NCI-H146 treated with DMSO at 0.1 percent for 48 hours (cell line): Measurements from ENCODE around the gene MORN4.
"Not testable (repeated sequence)": the region's sequence is repeated elsewhere in the genome, so short reads cannot be mapped to it uniquely, and the experiment has no call there.

Source experiments
- DNase-seq: peaks from one replicate; lab custom pipeline; 2025; ENCODE audit not compliant: unreplicated experiment; lab: John Stamatoyannopoulos, UW

MORN4 gene

DNA sequence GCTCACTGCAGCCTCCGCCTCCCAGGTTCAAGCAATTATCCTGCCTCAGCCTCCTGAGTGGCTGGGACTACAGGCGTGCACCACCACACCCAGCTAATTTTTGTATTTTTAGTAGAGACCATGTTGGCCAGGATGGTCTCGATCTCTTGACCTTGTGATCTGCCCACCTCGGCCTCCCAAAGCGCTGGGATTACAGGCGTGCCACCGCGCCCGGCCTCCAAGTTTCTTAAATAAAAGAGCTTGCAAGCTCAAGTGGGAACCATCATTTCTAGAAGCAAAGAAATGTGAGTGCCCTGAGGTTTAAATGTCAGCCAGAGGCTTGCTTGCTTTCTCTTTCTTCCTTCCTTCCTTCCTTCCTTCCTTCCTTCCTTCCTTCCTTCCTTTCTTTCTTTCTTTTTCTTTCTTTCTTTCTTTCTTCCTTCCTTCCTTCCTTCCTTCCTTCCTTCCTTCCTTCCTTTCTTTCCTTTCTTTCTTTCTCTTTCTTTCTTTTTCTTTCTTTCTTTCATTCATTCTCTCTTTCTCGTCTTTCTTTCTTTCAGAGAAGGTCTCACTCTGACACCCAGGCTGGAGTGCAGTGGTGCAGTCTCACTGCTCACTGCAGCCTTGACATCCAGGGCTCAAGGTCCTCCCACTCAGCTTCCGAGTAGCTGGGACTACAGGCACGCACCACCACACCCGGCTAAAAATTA lies 9.3 kb upstream of the MORN4 start:
- not testable (repeated sequence) for DNase-seq

DNA sequence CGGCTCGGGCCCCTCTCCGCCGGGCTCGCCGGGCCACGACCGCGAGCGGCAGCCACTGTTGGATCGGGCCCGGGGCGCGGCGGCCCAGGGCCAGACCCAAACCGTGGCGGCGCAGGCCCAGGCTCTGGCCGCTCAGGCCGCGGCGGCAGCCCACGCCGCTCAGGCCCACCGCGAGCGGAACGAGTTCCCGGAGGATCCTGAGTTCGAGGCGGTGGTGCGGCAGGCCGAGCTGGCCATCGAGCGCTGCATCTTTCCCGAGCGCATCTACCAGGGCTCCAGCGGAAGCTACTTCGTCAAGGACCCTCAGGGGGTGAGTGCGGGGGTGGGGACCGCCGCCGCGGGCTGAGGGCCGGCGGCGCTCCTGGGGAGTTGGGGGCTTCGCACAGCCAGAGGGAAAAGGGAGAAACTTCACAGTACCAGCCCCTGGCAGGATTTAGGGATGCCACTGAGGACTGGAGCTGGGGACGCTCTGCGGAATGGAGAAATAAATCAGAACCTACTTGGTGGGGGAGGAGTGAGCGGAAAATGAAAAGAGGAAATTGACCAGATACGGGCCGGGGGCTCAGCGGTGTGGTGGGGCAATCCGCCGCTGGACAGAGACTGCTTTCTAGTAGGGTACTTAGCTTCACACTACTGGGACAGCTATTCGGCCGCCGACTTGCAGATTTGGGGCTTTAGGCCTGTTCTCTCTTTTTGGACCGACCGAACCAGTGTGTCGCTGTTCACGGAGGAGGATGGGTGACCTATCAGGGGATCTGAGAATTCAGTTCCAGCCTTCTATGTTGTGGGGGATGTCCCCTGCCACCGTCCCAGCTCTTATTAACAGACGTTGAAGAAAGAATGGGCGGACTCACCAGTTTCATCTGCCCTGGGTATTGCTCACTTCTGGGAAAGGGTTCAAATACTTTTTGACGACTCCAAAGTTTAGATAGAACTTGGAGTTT lies 7.8 kb upstream of the MORN4 start:
- no peak for DNase-seq

DNA sequence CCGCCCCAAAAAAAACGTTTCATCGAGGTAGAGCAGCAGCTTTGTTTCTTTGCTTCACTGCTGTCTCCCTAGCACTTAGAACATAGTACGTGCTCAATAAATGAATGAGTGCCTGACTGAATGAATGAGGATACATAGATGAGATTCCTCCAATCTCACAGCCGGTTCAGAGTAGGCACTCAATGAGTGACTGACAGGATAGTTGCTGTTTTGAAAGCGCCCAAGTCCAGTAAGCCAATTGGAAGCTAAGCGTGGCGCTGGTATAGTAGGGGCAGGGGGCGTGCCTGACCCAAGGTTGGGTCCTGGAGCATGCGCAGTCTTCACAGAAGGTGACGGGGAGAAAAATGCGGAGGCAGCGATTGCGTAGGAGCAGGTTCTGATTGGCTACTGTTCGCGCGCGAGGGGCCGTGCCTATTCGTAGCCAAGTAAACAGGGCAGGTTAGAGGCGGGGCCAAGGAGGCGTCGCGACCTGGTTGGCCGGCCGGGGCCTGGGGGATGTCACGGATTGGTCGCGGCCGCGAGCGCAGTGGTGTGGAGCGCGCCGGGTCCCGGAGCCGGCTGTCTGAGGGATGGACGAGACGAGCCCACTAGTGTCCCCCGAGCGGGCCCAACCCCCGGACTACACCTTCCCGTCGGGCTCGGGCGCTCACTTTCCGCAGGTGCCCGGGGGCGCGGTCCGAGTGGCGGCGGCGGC lies 7.0 kb upstream of the MORN4 start, which contains the start of gene PI4K2A:
TSS of gene PI4K2A (plus strand) at position 498 of the 694 bp plus-strand sequence. CDS start at position 570, 72 bp downstream.
- peak; percentile 98 for DNase-seq

DNA sequence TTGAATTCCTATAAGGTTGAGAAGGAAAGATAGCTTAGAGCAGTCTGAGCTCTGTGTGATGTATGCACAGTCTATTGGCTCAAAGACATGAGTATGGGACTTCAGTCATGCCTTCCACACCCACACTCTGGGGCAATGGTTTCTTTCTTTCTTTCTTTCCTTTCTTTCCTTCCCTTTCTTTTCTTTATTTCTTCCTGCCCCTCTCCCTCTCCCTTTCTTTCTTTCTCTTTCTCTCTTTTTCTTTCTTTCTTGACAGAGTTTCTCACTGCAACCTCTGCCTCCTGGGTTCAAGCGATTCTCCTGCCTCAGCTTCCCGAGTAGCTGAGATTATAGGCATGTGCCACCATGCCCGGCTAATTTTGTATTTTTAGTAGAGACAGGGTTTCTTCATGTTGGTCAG lies 5.8 kb upstream of the MORN4 start:
- DNase-seq = not testable (repeated sequence)

DNA sequence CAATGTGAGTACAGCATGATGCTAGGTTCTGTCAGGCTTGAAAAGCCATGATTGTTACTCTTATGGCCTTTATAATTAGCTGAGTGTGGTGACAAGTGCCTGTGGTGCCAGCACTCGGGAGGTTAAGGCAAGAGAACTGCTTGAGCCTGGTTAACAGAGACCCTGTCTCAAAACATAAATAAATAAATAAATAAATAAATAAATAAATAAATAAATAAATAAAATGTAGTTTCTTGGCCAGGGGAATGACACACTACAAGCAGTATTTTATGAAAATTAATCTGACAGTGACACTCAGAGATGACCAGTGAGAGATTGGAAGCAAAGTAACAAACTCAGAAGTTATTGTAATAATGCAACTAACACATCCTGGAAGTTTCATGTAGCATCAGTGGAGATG lies 2.3 kb upstream of the MORN4 start:
- no peak for DNase-seq

DNA sequence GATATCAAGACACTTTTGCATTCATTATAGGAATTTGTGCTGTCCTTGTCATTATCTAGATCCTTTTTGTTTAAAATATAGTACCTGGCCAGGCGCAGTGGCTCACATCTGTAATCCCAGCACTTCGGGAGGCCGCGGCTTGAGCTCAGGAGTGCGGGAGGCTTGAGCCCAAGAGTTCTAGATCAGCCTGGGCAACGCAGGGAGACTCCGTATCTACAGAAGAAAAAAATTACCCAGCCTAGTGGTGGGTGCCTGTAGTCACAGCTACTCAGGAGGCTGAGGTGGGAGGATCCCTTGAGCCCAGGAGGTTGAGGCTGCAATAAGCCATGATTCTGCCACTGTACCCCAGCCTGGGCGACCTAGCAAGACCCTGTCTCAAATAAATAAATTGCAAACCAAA lies 621 bp upstream of the MORN4 start:
- peak; percentile 18 for DNase-seq

DNA sequence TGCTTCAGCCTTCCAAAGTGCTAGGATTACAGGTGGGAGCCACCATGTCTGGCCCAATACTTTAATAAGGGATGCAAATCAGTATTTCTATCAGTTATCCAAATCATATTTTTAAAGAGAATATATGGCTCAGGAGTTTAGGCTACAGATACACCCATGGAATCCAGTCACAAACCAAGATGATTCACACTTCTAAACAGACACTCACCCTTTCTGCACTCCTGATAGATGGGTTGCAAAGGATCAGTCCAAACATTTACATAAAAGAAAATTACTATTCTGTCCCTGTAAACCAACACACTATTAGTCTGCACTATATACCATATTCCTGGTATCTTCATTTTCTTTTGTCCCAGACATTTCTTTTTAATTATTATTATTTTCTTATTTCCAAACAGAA lies 2.2 kb downstream of the MORN4 start:
- no peak for DNase-seq

DNA sequence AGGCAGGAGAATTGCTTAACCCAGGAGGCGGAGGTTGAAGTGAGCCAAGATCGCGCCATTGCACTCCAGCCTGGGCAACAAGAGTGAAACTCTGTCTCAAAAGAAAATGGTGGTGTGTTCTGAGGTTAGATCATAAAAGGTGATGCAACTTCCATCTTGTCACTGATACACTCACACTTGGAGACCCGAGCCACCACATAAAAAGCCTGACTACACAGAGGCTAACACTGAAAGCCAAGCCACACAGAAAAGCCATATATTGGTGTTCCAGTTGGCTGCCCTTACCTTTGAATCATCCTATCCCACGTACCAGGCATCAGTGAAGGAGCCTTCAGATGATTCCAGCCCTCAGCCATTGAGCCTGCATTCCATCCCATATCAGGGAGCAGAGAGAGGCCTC lies 4.0 kb downstream of the MORN4 start:
- DNase-seq = no peak

DNA sequence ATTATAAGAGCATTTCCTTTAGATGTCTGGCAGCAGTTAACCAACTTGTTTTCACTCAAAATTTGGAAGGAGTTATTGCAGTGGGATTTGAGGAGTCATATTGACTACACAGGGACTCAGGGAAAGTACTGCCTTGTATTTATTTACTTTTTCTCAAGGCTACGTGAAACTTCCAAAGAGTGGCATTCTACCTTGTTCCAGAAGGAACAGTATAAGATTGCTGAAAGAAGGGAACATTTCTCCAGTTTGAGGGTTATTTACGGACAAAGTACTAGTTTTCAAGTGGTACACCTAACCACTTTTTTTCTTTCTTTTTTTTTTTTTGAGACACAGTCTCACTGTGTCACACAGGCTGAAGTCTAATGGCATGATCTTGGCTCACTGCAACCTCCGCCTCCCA lies 5.1 kb downstream of the MORN4 start:
- no peak for DNase-seq

DNA sequence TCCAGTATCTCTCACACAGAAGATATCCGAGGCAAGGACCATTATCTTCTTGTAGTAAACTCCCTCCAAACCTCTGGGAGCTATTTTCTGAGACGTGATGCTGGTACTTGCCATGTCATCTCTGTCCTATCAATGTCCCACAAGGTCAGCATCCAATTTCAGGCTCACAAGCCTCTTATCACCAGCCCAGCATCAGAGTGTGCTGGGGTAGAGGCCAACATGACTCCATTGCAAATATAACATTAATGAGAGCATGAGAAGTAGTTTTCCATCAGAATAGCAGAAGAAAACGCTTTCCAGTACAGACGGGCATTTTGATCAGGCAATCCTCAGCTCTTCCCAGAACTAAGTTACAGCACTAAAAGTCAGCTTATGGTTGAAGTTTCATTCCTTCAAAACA lies 5.6 kb downstream of the MORN4 start:
- no peak for DNase-seq

DNA sequence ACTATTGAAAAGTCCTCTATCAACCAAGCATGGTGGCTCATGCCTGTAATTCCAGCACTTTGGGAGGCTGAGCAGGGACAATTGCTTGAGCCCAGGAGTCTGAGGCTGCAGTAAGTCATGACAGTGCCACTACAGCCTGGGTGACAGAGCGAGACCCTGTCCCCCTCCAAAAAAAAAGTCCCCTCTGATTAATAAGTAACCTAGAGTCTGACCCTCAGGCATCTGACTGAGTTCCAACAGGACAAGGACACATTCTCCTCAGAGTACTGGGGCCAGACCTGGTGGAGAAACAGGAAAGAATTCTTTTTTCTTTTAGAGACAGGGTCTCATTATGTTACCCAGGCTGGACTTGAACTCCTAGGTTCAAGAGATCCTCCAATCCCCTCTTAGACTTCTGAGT lies 10.0 kb downstream of the MORN4 start:
- DNase-seq = no peak

DNA sequence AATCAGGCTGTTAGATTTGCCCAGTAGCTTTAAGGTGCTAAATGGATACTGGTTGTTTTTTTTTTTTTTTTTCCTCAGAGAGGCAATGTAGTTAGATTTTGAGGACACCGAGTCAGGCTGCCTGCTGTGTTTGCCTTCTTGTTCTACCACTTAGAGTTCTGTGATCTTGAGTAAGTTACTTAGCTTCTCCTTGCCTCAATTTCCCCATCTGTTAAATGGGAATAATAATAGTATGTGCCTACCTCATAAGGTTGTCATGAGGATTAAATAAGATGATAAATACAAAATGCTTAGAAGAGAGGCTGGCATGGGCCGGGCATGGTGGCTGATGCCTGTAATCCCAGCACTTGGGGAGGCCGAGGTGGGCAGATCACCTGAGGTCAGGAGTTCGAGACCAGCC lies 14.6 kb downstream of the MORN4 start:
- no peak for DNase-seq

DNA sequence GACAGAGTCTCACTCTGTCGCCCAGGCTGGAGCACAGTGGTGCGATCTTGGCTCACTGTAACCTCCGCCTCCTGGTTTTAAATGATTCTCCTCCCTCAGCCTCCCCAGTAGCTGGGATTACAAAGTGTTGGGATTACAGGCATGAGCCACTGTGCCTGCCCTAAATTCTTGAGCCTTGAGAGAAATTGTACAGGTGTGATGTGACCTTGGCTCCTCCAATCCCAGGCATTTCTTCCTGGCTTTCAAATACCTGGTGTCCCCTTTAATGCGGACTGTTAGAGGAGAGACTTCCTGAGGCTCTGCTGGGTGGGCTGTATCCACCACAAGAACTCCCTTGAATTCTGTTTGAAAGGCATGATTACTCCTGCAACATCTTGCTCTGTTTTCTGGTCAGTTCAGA lies 15.0 kb downstream of the MORN4 start:
- DNase-seq = no peak

DNA sequence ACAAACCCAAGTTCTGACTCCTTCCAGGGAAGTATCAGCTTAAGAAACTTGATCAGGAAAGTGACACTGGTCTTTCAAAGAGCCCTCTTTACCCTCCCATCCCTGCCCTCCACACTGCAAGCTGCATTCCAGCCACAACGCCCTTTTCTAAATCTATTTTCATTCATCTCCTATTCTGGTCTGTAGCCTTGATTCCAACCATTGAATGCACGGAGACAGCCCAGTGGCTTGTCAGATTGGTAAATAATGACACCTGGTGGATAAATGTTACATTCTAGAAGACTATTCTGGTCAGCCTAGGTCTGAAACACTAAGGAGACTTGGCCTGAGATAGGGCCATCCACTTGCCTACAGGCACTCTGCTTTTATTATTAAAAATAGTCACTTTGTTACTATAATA lies 20.9 kb downstream of the MORN4 start:
- DNase-seq = no peak

DNA sequence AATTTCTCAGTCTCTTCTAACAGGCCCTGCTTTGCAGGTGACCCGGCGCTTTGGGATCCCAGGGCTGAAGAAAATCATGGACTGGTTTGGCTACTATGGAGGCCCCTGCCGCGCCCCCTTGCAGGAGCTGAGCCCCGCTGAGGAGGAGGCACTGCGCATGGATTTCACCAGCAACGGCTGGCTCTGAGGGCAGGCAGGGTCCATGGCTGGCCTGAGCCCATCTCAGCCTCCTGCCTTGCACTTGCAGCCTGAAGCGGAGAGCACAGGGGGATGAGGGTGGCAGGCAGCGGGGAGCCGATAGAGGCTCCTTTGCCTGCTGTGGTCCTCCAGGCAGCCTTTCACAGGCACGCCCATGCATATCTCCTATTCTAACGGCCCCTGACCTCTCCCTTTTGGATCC lies 21.8 kb downstream of the MORN4 start:
- no peak for DNase-seq

DNA sequence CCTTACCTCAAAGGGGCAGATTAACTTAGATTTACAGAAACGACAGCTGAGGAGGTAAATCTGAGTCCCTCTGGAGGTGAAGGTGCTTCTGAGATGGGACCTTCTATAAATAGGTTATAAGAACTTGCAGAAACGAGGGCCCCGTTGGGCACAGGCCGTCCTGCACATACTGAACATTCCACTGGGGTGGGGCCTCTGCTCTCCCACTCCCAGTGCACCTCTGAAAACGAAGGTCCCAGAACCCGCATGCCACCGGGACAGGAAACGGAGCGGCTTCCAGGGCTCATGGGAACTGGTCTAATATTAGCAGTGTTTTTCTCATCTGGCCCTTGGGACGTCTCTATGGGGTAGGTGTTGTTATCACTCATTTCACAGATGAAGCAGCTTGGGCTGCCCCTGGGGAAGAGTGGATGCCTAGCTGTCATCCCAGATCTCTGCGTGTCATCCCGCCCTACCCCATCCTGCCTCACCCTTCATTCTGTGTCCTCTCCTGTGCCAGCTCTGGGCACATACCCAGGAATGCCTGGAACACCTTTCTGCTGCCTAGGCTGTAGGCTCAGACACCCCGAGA lies 24.2 kb downstream of the MORN4 start:
- DNase-seq = no peak

DNA sequence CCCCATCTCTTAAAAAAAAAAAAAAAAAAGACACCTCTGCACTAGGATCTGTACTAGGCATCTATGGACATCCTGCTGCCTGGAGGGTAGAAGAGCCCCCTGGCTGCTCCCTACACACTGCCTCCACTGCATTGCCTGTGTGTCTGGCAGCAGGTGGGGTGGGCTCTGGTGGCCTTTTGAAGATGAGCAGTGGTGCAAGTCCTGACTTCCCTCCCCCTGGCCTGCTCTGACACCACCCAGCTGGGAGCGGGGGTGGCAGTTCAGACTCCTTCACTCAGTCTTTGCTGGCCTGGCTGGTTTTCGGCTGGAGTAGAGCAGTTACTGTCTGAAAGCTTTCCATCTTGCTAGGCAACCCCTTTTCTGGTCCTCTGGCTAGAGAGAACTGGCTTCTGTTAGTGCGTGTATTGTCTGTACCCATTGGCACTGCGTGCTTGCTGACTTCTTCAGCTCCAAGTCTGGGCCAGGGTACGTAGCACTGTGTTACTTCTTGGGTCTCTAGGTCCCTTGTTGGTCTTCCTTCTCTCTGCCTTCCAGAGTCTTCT lies 26.1 kb downstream of the MORN4 start:
- DNase-seq = no peak

DNA sequence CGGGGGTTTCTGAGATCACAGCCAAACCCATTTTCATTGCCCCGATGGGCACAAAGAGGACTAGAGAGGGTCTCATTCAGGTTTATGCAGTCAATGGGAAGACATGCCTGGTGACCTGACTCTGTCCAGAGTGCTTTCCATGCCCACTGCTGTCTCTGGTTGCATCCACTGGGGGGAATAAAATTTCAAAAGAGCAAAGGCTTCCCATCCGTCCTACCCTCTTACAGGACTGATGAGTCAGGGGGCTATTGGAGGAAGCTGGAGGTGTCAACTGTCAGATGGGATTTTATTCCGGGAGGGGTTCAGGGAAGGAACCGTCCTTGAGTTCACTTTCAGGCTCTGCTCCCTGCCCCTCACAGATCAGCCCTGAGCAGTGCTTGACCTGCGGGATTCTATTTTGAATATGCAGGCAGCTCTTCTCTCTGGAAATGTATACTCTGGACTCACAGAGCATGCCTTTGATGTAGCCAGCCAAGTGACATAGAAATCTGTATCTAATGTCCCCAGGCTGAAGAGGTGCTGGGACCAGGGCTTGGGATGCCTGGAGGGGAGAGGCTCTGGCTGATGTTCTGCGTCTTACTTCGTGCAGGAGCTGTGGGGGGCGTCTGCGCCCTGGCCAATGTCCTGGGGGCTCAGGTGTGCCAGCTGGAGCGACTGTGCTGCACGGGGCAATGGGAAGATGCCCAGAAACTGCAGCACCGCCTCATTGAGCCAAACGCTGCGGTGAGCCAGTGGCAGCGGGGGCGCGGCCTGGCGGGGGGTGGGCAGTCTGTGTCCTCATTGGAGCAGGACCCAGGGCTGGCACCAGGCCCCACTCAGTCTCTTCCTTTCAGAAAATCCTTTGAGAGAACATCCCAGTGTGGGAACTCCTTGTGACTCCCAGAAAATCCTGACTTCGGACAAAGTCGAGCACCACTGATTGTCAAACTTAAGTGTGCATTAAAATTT lies 31.8 kb downstream of the MORN4 start:
- DNase-seq = no peak

DNA sequence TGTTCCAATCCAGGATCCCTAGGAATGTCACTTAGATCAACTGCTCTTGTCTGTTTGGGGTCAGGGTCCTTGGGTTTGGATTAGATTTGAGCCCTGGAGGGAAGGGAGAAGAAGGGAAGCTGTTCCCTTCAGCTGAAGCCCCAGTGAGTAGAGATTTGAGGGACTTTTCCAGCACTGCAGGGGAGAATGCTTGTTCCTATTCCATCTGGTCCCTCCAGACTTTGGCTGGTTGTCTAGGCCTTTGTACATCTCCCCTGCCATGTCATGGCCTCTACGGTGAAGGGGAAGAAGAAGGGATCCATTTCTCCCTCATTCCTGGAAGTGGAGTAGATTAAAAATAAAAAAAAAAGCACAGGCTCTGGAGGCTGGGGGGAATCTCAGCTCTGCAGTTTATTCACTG lies 32.7 kb downstream of the MORN4 start:
- no peak for DNase-seq

DNA sequence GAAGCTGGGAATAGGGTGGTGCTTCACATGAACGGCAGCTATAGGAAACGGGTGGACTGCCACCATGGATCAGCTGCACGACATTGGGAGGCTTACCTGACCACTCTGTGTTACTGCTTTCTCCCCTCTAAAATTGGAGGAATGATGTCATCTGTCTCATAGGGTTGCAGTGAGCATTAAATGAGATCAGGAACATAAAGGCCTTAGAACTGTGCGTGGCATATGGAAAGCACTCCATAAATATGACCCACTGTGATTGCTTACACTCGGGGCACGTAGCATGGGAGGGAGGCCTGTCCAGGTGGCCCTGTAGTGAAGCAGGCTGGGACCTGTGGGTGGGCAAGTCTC lies 34.1 kb downstream of the MORN4 start:
- no peak for DNase-seq
